Kidney epithelial cell (primary cell): ENCODE results near the gene TMEM9. TPM values are rescaled to one million over a fixed set of nuclear protein-coding genes. Genes with fewer than 3 reads are reported as not detected.

ENCODE experiments used
- DNase-seq: peaks from one replicate; pipeline ENCODE4 v3.0.0-alpha.2; 2010; ENCODE audit warnings: low read depth
- H3K27me3 ChIP-seq: 2 replicates; pipeline ENCODE4 v1.6.0; 2011; ENCODE audit warnings: low read length; ENCODE audit not compliant: control insufficient read depth, insufficient read depth
- H3K36me3 ChIP-seq: 2 replicates; pipeline ENCODE4 v1.5.1; 2011; ENCODE audit warnings: low read length; ENCODE audit not compliant: control insufficient read depth, insufficient read depth
- H3K4me3 ChIP-seq: 2 replicates; pipeline ENCODE4 v1.5.1; 2011; ENCODE audit warnings: low read depth, mild to moderate bottlenecking, control low read depth, low read length
- total RNA-seq: library from RNA; depleted of rRNA; stranded (reverse); fragments of >200 nt; gene quantifications from 2 replicates; pipeline ENCODE4 v1.2.3, GENCODE V29; 2015
- TF ChIP-seq, protein P1 (sequence below): IDR thresholded peaks from 2 replicates; pipeline ENCODE4 v1.5.1; 2011; ENCODE audit warnings: mild to moderate bottlenecking, moderate library complexity, low read length, control low read depth, inconsistent platforms; ENCODE audit not compliant: insufficient read depth, poor library complexity, severe bottlenecking

TMEM9 gene
- total RNA-seq, 1 donor from 2014 or later, result 103 TPM

DNA sequence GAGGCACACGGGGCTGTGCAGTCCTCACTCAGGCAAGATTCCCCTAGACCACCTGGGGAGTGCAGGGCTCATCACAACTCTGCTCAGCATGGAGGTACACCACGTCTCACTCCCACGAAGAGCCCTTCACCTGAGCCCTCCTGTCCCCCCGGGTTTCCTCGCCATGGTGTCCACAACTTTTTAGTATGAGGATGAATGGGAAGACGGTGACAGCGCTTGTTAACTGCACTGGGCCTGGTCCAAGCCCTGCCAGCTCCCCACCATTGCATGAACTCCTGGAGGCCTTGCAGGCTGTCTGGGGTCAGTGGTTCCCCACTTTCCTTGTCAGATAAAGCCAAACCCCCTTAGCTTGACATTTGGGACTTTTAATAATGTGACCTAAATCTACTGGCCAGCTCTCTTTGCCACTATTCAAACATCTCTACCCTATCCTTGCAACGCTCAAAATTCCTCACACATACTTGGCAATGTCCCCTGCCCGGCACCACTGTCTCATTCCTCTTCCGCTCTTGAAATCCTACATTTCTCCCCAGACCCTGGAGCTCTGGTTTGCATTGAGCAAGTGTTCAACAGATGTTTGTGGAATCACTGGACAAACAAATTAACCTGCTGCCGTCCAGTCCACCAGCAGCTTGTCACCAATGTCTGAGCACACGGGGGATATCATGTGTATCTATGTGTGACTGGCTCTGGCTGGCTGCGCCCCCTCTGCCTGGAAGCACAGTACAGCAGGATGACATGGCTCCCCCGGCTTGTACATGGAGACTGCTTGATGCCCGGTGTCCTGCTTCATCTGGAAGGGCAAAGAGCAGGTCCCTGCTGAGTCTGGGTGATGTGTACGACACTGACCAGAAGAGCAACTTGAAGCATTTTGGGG, 11.2 kb downstream of the TMEM9 start:
- TF ChIP-seq, protein P1, sequence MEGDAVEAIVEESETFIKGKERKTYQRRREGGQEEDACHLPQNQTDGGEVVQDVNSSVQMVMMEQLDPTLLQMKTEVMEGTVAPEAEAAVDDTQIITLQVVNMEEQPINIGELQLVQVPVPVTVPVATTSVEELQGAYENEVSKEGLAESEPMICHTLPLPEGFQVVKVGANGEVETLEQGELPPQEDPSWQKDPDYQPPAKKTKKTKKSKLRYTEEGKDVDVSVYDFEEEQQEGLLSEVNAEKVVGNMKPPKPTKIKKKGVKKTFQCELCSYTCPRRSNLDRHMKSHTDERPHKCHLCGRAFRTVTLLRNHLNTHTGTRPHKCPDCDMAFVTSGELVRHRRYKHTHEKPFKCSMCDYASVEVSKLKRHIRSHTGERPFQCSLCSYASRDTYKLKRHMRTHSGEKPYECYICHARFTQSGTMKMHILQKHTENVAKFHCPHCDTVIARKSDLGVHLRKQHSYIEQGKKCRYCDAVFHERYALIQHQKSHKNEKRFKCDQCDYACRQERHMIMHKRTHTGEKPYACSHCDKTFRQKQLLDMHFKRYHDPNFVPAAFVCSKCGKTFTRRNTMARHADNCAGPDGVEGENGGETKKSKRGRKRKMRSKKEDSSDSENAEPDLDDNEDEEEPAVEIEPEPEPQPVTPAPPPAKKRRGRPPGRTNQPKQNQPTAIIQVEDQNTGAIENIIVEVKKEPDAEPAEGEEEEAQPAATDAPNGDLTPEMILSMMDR, result no peak
- no peak for DNase-seq
- Histone ChIP-seq H3K36me3 (peaks cover 6% of the 10 kb centered on the region), H3K4me3 (no peak overlapping the region), H3K27me3 (no peaks in the 10 kb centered on the region)

DNA sequence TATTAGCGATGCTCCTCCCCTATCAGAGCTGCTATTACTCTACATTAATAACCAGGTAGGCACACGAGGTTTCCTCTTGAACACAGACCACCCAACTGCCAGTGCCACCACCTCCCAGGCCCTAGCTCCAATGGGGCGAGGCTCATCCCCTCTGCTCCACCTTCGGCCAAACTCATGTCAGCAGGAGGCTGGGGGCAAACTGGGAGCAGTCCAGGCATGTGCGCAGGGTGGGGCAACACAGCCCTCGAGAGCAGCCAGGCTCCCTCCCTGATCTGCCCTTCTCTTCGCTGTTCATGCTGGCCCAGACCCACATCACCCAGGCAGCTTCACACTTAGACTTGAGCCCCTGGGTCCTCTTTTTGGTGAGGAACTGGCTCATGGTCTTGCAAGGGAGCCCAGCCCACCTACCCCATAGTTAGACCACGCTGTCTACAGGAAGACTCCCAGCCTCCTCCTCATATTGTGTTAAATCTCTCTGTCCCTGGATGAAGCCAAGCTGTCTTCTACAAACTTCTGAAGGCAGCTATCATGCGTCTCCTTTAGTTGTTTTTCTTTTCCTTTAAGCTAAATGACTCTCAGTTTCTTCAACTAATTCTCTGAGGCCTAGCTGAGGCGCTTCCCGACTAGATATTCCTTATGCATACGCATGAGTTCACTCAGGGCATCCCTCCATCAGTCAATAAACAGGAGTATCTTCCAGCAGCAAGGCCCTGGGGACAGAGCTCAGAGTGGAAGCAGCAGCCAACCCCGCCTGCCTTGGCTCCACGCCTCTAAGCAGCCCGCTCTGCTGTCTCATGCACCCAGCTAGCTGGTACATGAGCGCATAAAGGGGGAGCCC, 12.0 kb downstream of the TMEM9 start:
- TF ChIP-seq, protein P1, result no peak
- H3K4me3 ChIP-seq, result no peak overlapping the region
- DNase-seq, result no peak
- no peaks in the 10 kb centered on the region for H3K27me3 ChIP-seq
- H3K36me3 ChIP-seq, result peaks cover 6% of the 10 kb centered on the region

DNA sequence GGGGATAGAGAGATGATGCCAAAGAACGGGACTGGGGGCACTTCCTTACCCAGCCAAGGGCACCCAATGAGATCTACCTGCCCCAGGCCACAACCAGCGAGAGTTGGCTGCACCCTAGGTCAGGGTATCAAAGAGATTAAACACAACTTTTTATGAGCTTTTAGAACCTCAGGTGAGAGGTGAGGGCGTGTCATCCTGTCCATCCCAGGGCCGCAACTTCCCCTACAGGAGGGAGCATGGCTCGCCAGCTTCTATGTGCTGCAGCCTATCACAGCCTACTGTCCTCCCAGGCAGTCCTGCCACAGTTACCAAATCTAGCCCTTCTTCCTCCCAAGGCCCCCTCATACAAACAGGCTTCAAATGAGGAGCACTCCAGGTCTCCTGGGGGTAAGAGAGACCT, 12.9 kb downstream of the TMEM9 start:
- TF ChIP-seq, protein P1, result no peak
- no peak for DNase-seq
- Histone ChIP-seq H3K27me3 (no peaks in the 10 kb centered on the region), H3K36me3 (peaks cover 6% of the 10 kb centered on the region), H3K4me3 (no peak overlapping the region)

DNA sequence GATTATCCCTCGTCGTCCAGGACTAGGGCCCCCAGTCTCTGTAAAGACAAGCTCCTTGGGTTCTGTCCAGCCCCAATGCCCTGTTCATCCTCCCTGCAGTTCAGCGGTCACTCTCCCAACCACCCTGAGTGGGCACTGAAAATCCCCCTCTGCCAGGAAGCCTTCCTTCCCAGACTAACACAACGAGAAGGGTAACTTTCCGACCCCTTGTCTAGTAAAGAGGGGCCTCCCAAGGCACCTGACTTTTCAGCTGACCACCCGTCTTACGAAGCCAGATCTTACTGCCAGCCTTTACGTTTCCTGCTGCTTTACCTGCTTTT, 13.4 kb downstream of the TMEM9 start:
- DNase-seq, result no peak
- no peaks in the 10 kb centered on the region for H3K27me3 ChIP-seq
- peaks cover 6% of the 10 kb centered on the region for H3K36me3 ChIP-seq
- no peak overlapping the region for H3K4me3 ChIP-seq
- TF ChIP-seq, protein P1, result no peak

DNA sequence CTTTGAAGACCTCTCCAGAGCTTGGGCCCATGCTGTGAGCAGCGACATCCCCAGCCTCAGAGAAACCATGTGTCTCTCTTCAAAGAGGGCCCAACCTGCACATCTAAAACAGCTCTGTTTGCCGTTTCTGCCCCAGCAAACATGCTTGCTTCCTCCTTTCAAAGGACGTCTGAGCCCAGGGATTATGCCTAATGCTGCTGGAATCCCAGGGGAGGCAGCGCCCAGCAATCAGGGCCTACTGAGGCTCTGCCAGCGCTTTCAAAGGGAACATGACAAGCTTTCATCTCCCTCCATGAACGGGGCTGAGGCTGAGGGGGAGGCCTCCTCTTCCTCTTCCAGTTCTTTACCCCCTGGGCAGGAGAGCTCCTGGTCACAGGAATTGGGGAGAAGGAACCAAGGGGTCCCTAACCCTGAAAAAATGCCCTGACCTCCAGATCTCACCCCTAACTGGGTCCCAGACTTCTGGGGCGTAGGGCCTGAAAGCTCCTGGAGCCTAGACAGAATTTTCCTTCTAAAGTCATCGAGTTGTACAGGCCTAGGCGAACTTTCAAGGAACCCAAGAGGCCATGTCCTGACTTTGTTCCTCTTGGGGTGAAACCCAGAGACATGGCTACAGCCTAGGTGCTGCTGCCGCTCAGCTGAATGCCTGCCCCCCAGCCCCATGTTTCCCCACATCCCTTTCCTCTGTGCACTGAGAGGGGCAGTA, 13.9 kb downstream of the TMEM9 start:
- TF ChIP-seq, protein P1, result no peak
- no peak for DNase-seq
- Histone ChIP-seq H3K4me3 (no peak overlapping the region), H3K27me3 (no peaks in the 10 kb centered on the region), H3K36me3 (peaks cover 6% of the 10 kb centered on the region)
